Measurements from ENCODE around the gene GPR3.

Gene GPR3

DNA sequence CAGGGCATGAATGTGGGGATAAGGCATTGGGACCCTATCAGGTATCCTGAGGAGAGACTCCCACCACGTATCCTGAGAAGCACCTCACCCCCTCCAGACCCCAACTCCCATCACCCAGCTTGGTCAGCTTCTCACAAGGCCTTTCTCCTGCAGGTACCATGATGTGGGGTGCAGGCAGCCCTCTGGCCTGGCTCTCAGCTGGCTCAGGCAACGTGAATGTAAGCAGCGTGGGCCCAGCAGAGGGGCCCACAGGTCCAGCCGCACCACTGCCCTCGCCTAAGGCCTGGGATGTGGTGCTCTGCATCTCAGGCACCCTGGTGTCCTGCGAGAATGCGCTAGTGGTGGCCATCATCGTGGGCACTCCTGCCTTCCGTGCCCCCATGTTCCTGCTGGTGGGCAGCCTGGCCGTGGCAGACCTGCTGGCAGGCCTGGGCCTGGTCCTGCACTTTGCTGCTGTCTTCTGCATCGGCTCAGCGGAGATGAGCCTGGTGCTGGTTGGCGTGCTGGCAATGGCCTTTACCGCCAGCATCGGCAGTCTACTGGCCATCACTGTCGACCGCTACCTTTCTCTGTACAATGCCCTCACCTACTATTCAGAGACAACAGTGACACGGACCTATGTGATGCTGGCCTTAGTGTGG is 1.3 kb downstream of the GPR3 start:
- H3K27me3 ChIP-seq, result peaks cover 54% of the 10 kb centered on the region
- peaks cover 14 to 17% of the 10 kb centered on the region in 2 experiments for H3K4me1 ChIP-seq (ENCODE audit: control insufficient read depth in 1 of 2, insufficient read depth in 1 of 2, low read depth in 1 of 2, low read length in 1 of 2)
- TF ChIP-seq, protein P1, sequence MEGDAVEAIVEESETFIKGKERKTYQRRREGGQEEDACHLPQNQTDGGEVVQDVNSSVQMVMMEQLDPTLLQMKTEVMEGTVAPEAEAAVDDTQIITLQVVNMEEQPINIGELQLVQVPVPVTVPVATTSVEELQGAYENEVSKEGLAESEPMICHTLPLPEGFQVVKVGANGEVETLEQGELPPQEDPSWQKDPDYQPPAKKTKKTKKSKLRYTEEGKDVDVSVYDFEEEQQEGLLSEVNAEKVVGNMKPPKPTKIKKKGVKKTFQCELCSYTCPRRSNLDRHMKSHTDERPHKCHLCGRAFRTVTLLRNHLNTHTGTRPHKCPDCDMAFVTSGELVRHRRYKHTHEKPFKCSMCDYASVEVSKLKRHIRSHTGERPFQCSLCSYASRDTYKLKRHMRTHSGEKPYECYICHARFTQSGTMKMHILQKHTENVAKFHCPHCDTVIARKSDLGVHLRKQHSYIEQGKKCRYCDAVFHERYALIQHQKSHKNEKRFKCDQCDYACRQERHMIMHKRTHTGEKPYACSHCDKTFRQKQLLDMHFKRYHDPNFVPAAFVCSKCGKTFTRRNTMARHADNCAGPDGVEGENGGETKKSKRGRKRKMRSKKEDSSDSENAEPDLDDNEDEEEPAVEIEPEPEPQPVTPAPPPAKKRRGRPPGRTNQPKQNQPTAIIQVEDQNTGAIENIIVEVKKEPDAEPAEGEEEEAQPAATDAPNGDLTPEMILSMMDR (IDR thresholded peaks at IDR 0.05), result no peak
- no peak overlapping the region for H3K4me3 ChIP-seq (ENCODE audit: low read depth in 1 of 2, low read length in 1 of 2)
- H3K36me3 ChIP-seq, result no peaks in the 10 kb centered on the region
- H3K9me3 ChIP-seq, result no peaks in the 10 kb centered on the region
- no peak overlapping the region for H3K27ac ChIP-seq

DNA sequence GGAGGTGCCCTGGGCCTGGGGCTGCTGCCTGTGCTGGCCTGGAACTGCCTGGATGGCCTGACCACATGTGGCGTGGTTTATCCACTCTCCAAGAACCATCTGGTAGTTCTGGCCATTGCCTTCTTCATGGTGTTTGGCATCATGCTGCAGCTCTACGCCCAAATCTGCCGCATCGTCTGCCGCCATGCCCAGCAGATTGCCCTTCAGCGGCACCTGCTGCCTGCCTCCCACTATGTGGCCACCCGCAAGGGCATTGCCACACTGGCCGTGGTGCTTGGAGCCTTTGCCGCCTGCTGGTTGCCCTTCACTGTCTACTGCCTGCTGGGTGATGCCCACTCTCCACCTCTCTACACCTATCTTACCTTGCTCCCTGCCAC is 1.8 kb downstream of the GPR3 start:
- Histone ChIP-seq H3K36me3 (no peaks in the 10 kb centered on the region), H3K27me3 (peaks cover 54% of the 10 kb centered on the region), H3K4me3 (ENCODE audit: low read depth in 1 of 2, low read length in 1 of 2) (no peak overlapping the region), H3K9me3 (no peaks in the 10 kb centered on the region), H3K4me1 (ENCODE audit: control insufficient read depth in 1 of 2, insufficient read depth in 1 of 2, low read depth in 1 of 2, low read length in 1 of 2) (peaks cover 14 to 17% of the 10 kb centered on the region in 2 experiments), H3K27ac (no peak overlapping the region)
- TF ChIP-seq, protein P1 (IDR thresholded peaks at IDR 0.05), result no peak

DNA sequence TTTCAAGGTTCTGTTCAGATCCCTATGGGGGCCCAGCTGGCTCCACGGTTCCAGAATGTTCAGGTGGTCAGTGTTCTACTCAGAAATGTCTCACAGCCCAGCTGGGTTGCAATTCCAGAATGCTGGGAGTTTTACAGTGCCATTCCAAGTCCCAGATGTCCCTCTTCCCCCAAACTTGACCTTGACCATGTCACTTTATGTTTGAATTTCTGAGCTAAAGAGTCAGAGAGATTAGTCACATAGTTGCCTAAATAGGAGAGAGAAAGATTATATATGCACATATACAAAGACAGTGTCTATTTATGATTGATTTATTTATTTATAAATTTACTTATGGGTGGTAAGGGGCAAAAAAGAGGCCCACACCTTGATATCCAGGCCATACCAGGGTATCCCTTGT is 2.5 kb downstream of the GPR3 start:
- Histone ChIP-seq H3K4me1 (ENCODE audit: control insufficient read depth in 1 of 2, insufficient read depth in 1 of 2, low read depth in 1 of 2, low read length in 1 of 2) (peaks cover 14 to 17% of the 10 kb centered on the region in 2 experiments), H3K27ac (no peak overlapping the region), H3K9me3 (no peaks in the 10 kb centered on the region), H3K36me3 (no peaks in the 10 kb centered on the region), H3K4me3 (ENCODE audit: low read depth in 1 of 2, low read length in 1 of 2) (no peak overlapping the region), H3K27me3 (peaks cover 47% of the 10 kb centered on the region)
- TF ChIP-seq, protein P1 (IDR thresholded peaks at IDR 0.05), result no peak

DNA sequence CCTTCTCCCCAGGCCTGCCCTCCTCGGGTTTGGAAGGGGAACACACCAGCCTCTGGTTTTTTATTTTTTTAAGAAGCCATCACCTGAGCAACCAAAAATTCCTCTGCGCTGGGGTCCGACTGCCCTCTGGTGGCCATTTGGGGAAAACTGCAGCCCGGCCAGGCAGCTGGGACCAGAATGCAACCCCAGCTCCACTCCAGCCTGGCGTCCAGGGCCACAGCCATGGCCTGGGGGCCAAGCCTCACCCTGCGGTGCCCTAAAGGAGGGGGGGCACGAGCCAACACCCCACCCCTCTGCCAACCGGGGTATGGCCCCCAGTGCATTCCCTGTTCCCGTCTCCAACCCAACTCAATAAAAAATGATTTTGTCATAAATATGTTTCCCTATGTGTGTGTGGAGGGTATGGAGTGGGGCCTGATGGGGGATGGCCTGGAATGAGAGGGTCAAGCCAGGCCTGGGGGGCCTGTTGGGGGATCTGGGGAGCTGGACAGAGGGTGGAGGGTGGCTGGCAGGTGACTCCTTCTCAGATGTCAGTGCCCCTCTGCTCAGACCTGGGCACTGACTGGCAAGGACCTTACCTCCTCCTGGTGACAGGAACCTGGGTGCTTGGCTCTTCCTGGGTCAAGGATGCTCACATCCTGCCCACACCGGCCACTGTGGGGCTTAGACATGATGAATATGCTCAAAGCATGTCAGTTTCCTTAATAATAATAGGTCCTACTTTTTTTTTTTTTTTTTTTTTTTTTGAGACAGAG is 3.2 kb downstream of the GPR3 start:
- Histone ChIP-seq H3K9me3 (no peaks in the 10 kb centered on the region), H3K4me1 (ENCODE audit: control insufficient read depth in 1 of 2, insufficient read depth in 1 of 2, low read depth in 1 of 2, low read length in 1 of 2) (peaks cover 14 to 17% of the 10 kb centered on the region in 2 experiments)
- TF ChIP-seq, protein P1 (IDR thresholded peaks at IDR 0.05), result peak; percentile 94

DNA sequence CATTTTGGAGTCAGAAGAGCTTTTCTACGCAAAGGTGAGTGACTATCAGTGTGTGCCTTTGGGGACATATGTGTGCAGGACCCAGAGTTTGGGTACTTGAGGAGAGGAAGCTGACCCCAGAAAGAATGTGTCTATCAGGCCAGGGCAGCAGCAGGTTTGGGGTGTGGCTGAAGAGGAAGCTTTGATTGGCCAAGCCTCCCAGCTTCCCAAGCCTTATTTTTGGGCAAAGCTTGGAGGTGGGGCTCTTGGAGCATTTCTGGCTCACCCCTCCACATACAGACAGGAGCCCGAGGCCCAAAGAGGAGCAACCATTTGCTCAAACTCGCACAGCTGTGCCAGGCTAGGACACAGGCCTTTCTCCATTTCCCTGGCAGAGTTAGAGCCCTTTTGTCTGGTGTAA is 4.7 kb downstream of the GPR3 start:
- no peaks in the 10 kb centered on the region for H3K36me3 ChIP-seq
- TF ChIP-seq, protein P1 (IDR thresholded peaks at IDR 0.05), result no peak
- no peak overlapping the region for H3K4me3 ChIP-seq (ENCODE audit: low read depth in 1 of 2, low read length in 1 of 2)
- H3K27me3 ChIP-seq, result peaks cover 25% of the 10 kb centered on the region
- H3K4me1 ChIP-seq (ENCODE audit: control insufficient read depth in 1 of 2, insufficient read depth in 1 of 2, low read depth in 1 of 2, low read length in 1 of 2), result peaks cover 8 to 11% of the 10 kb centered on the region in 2 experiments
- no peaks in the 10 kb centered on the region for H3K9me3 ChIP-seq
- no peak overlapping the region for H3K27ac ChIP-seq

More for the DNA sequence above, 3.2 kb downstream of the GPR3 start:
- Histone ChIP-seq H3K27ac (no peak overlapping the region), H3K27me3 (peaks cover 40% of the 10 kb centered on the region), H3K36me3 (no peaks in the 10 kb centered on the region), H3K4me3 (ENCODE audit: low read depth in 1 of 2, low read length in 1 of 2) (no peak overlapping the region)

Measured in neutrophil (primary cell).